SK-N-SH (cell line): ENCODE data around the gene ACVRL1. TPM values are rescaled to one million over a fixed set of nuclear protein-coding genes. Genes with fewer than 3 reads are reported as not detected.

Experiments used
- CTCF ChIA-PET: fragments of 300-600, 350-600 bp; formaldehyde crosslinking; extraction: SDS; loops from one replicate; lab custom pipeline; 2021; lab: Yijun Ruan, JAX
- POLR2A ChIA-PET: fragments of 350-600 bp; sonication (Branson Sonifier 250); formaldehyde crosslinking; extraction: SDS; loops from one replicate; lab custom pipeline; 2020; ENCODE audit warnings: antibody characterized with exemption, inconsistent platforms; lab: Yijun Ruan, JAX
- DNase-seq: peaks from one replicate; pipeline ENCODE4 v3.0.0; 2012
- H2AFZ ChIP-seq: fragments of 200-600 bp; sonication (generic); 2 replicates; pipeline ENCODE4 v1.8.1; 2016; ENCODE audit warnings: antibody characterized with exemption, mild to moderate bottlenecking, low read depth
- H3F3A ChIP-seq: fragments of 200-600 bp; sonication (generic); replicated peaks from 2 replicates; pipeline ENCODE3; 2016; ENCODE audit warnings: antibody characterized with exemption, mild to moderate bottlenecking; ENCODE audit not compliant: insufficient read depth
- H3K27ac ChIP-seq, 2 experiments: fragments of 200-500 bp in 1 of 2; fragments of 200-600 bp in 1 of 2; sonication (Bioruptor generic) in 1 of 2; sonication (generic), shearing (Covaris generic) in 1 of 2; 2 replicates each; pipeline versions ENCODE4 v1.5.1 to v1.6.1; 2014 to 2016; ENCODE audit warnings: low read depth in 2 of 2, inconsistent platforms in 1 of 2, low read length in 1 of 2, mild to moderate bottlenecking in 1 of 2, mixed read lengths in 1 of 2
- H3K27me3 ChIP-seq: fragments of 200-600 bp; sonication (generic), shearing (Covaris generic); 2 replicates; pipeline ENCODE4 v1.6.1; 2016; ENCODE audit warnings: mixed run types; ENCODE audit not compliant: insufficient read depth
- H3K36me3 ChIP-seq, 2 experiments: fragments of 200-500 bp in 1 of 2; fragments of 200-600 bp in 1 of 2; sonication (Bioruptor generic) in 1 of 2; sonication (generic) in 1 of 2; replicated peaks in 1 of 2; 2 replicates each; pipeline versions ENCODE3 to v1.5.1; 2014 to 2016; ENCODE audit warnings: low read length in 1 of 2, mild to moderate bottlenecking in 1 of 2; ENCODE audit not compliant: insufficient read depth in 2 of 2, control insufficient read depth in 1 of 2
- H3K4me1 ChIP-seq, 2 experiments: fragments of 200-500 bp in 1 of 2; fragments of 200-600 bp in 1 of 2; sonication (Bioruptor generic) in 1 of 2; sonication (generic), shearing (Covaris generic) in 1 of 2; 2 replicates each; pipeline versions ENCODE4 v1.5.1 to v1.6.1; 2014 to 2016; ENCODE audit warnings: low read depth in 1 of 2, low read length in 1 of 2, mixed run types in 1 of 2; ENCODE audit not compliant: insufficient read depth in 2 of 2, control insufficient read depth in 1 of 2
- H3K4me2 ChIP-seq: fragments of 200-600 bp; sonication (generic), shearing (Covaris generic); 2 replicates; pipeline ENCODE4 v1.6.1; 2017; ENCODE audit warnings: mixed run types
- H3K4me3 ChIP-seq, 2 experiments: fragments of 200-500 bp in 1 of 2; fragments of 200-600 bp in 1 of 2; sonication (Bioruptor generic) in 1 of 2; sonication (generic), shearing (Covaris generic) in 1 of 2; 2 replicates each; pipeline versions ENCODE4 v1.5.1 to v1.8.1; 2014 to 2016; ENCODE audit warnings: low read depth in 2 of 2, inconsistent platforms in 1 of 2, low read length in 1 of 2, mild to moderate bottlenecking in 1 of 2, mixed read lengths in 1 of 2, moderate library complexity in 1 of 2
- H3K79me2 ChIP-seq: fragments of 200-600 bp; sonication (generic); 2 replicates; pipeline ENCODE4 v1.8.1; 2017; ENCODE audit warnings: mild to moderate bottlenecking; ENCODE audit not compliant: insufficient read depth
- H3K9ac ChIP-seq: fragments of 200-600 bp; sonication (generic); 2 replicates; pipeline ENCODE4 v1.6.1; 2017; ENCODE audit warnings: mixed run types
- H3K9me2 ChIP-seq: fragments of 200-600 bp; sonication (generic); 2 replicates; pipeline ENCODE4 v1.6.1; 2017; ENCODE audit warnings: mixed run types
- H3K9me3 ChIP-seq: fragments of 200-600 bp; sonication (generic); 2 replicates; pipeline ENCODE4 v1.6.1; 2017; ENCODE audit warnings: mixed run types, mild to moderate bottlenecking, moderate library complexity
- H4K20me1 ChIP-seq: fragments of 200-600 bp; sonication (generic); 2 replicates; pipeline ENCODE4 v1.6.1; 2017; ENCODE audit warnings: mild to moderate bottlenecking, mixed run types; ENCODE audit not compliant: insufficient read depth
- CHD2 ChIP-seq: fragments of 150-350 bp; IDR thresholded peaks from 2 replicates; pipeline ENCODE4 v1.6.1; 2018; ENCODE audit warnings: low read length; ENCODE audit not compliant: partially characterized antibody
- EZH2phosphoT487 ChIP-seq: fragments of 200-600 bp; sonication (generic); IDR thresholded peaks from 2 replicates; pipeline ENCODE4 v1.6.1; 2017; ENCODE audit warnings: low read depth, mixed run types, mild to moderate bottlenecking, antibody characterized with exemption, moderate library complexity, borderline replicate concordance
- FOXJ3 ChIP-seq: sonication (generic); formaldehyde crosslinking; IDR thresholded peaks from 2 replicates; pipeline ENCODE4 v1.5.1; 2020; ENCODE audit warnings: mild to moderate bottlenecking, missing genetic modification reagents
- NFIC ChIP-seq: IDR thresholded peaks from 2 replicates; pipeline ENCODE4 v1.4.0; 2012; ENCODE audit warnings: borderline replicate concordance
- SMC3 ChIP-seq: IDR thresholded peaks from 2 replicates; pipeline ENCODE4 v1.6.1; 2012; ENCODE audit warnings: low read depth, low read length, improper control_type of control experiment
- TCF12 ChIP-seq: IDR thresholded peaks from 2 replicates; pipeline ENCODE4 v1.4.0; 2012
- TEAD4 ChIP-seq: IDR thresholded peaks from 2 replicates; pipeline ENCODE4 v1.4.0; 2012; ENCODE audit warnings: mild to moderate bottlenecking, borderline replicate concordance; ENCODE audit not compliant: insufficient read depth
- WGBS: methylation state at CpG from one replicate; pipeline ENCODE4 v1.1.6; 2017; ENCODE audit warnings: low lambda C conversion rate; 5-methylcytosine and 5-hydroxymethylcytosine counted together
- polyA plus RNA-seq, 3 experiments: library from polyadenylated mRNA; depleted of rRNA; stranded (reverse); fragments of >200 nt; gene quantifications; 2 replicates each; pipeline ENCODE4 v1.2.3, GENCODE V29; 2012
- TF ChIP-seq, protein P1 (sequence below): IDR thresholded peaks from 2 replicates; pipeline ENCODE4 v1.6.1; 2012; ENCODE audit warnings: mild to moderate bottlenecking, low read depth, low read length, moderate library complexity
- TF ChIP-seq, protein P2 (sequence below): IDR thresholded peaks from 2 replicates; pipeline ENCODE4 v1.4.0; 2012; ENCODE audit warnings: low read depth, borderline replicate concordance
- TF ChIP-seq, protein P3 (sequence below): fragments of 150-350 bp; IDR thresholded peaks from 2 replicates; pipeline ENCODE4 v1.6.1; 2016; ENCODE audit warnings: mild to moderate bottlenecking, low read depth, low read length

The ACVRL1 gene
- polyA plus RNA-seq, 1 of the 3 experiments (the other 2 are of a cell fraction), result 0.07 TPM

DNA sequence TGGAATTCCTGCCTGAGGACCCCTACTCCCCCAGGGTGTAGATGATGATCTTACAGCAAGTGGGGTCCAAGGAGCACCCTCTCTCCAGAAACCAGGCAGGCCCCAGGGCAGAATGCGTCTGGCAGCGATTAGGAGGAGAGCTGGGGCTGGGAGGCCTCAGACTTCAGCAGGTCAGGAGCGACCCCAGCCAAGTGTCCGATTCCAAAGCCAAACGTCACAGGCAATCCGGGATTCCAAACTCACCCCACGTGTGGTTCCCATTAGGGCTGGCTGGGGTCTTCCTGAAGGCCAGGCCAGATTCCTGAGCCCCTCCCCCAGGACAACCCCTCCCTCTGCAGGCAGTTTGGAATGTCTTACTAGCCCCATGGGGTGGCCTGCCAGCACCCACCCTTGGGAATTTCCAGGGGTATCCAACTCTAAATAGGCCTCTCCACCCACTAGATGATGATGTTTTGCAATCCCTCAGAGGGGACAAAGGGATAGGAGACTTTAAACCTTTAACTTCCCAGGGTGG, 41.5 kb upstream of the ACVRL1 start (continued):
- TF ChIP-seq, protein P1, sequence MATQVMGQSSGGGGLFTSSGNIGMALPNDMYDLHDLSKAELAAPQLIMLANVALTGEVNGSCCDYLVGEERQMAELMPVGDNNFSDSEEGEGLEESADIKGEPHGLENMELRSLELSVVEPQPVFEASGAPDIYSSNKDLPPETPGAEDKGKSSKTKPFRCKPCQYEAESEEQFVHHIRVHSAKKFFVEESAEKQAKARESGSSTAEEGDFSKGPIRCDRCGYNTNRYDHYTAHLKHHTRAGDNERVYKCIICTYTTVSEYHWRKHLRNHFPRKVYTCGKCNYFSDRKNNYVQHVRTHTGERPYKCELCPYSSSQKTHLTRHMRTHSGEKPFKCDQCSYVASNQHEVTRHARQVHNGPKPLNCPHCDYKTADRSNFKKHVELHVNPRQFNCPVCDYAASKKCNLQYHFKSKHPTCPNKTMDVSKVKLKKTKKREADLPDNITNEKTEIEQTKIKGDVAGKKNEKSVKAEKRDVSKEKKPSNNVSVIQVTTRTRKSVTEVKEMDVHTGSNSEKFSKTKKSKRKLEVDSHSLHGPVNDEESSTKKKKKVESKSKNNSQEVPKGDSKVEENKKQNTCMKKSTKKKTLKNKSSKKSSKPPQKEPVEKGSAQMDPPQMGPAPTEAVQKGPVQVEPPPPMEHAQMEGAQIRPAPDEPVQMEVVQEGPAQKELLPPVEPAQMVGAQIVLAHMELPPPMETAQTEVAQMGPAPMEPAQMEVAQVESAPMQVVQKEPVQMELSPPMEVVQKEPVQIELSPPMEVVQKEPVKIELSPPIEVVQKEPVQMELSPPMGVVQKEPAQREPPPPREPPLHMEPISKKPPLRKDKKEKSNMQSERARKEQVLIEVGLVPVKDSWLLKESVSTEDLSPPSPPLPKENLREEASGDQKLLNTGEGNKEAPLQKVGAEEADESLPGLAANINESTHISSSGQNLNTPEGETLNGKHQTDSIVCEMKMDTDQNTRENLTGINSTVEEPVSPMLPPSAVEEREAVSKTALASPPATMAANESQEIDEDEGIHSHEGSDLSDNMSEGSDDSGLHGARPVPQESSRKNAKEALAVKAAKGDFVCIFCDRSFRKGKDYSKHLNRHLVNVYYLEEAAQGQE, result no peak
- TF ChIP-seq, protein P2, sequence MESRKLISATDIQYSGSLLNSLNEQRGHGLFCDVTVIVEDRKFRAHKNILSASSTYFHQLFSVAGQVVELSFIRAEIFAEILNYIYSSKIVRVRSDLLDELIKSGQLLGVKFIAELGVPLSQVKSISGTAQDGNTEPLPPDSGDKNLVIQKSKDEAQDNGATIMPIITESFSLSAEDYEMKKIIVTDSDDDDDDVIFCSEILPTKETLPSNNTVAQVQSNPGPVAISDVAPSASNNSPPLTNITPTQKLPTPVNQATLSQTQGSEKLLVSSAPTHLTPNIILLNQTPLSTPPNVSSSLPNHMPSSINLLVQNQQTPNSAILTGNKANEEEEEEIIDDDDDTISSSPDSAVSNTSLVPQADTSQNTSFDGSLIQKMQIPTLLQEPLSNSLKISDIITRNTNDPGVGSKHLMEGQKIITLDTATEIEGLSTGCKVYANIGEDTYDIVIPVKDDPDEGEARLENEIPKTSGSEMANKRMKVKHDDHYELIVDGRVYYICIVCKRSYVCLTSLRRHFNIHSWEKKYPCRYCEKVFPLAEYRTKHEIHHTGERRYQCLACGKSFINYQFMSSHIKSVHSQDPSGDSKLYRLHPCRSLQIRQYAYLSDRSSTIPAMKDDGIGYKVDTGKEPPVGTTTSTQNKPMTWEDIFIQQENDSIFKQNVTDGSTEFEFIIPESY, result no peak
- TF ChIP-seq SMC3, result no peak

DNA sequence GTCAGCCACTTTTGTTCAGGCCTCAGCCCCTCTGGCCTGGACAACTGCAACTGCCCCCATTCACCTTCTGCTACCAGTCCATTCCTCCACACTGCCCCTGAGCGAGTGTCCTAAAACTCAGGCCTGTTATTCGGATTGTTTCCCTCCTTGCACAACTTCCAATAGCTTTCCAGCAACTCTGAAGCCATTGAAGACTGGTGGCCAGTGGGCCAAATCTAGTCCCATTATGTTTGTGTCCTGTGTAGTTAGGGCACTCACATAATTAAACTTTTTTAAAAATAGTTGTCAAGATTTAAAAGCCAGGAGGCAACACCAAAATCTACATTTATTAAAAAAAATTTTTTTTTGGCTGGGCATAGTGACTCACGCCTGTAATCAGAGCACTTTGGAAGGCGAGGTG, 41.0 kb upstream of the ACVRL1 start:
- Histone ChIP-seq H3K27ac (no peak overlapping the region), H3K79me2 (no peaks in the 10 kb centered on the region), H3K9me2 (no peaks in the 10 kb centered on the region), H3F3A (no peaks in the 10 kb centered on the region), H4K20me1 (no peaks in the 10 kb centered on the region), H3K9me3 (no peaks in the 10 kb centered on the region), H3K9ac (no peak overlapping the region), H3K36me3 (no peaks in the 10 kb centered on the region), H3K27me3 (no peaks in the 10 kb centered on the region; the same call in 1 of the 2 replicates), H3K4me3 (no peak overlapping the region), H3K4me2 (no peak overlapping the region), H2AFZ (no peak overlapping the region), H3K4me1 (peaks cover 0 to 51% of the 10 kb centered on the region in 2 experiments; a peak in 1 of 4 replicates)
- POLR2A ChIA-PET, result no interaction called here
- CTCF ChIA-PET, result interaction anchor here (0.7 to 18.2 kb wide), 4 partner anchors 9 to 437 kb away, joined by 3 to 194 read pairs (median 6); a partner anchor contains a TSS
- TF ChIP-seq EZH2phosphoT487 (no peak), NFIC (no peak), TCF12 (no peak), TEAD4 (no peak), FOXJ3 (CRISPR knock-in tag) (no peak), CHD2 (no peak)
- TF ChIP-seq, protein P3, sequence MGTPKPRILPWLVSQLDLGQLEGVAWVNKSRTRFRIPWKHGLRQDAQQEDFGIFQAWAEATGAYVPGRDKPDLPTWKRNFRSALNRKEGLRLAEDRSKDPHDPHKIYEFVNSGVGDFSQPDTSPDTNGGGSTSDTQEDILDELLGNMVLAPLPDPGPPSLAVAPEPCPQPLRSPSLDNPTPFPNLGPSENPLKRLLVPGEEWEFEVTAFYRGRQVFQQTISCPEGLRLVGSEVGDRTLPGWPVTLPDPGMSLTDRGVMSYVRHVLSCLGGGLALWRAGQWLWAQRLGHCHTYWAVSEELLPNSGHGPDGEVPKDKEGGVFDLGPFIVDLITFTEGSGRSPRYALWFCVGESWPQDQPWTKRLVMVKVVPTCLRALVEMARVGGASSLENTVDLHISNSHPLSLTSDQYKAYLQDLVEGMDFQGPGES, result no peak
- no peak for DNase-seq
- WGBS, result 92% methylated on average over 4 of the region's 4 CpGs
